Measurements from ENCODE around the gene CYP4A22. TPM values are rescaled to one million over a fixed set of nuclear protein-coding genes. Genes with fewer than 3 reads are reported as not detected.
"Not testable (repeated sequence)": the region's sequence is repeated elsewhere in the genome, so short reads cannot be mapped to it uniquely, and the experiment has no call there.

The CYP4A22 gene
- total and polyA plus RNA-seq, 4 experiments from 2014 or later: not detected

GRCh38 chr1:47157957-47158356 lies 20.7 kb downstream of the CYP4A22 start:
- Mint-ChIP-seq H3K9me3 (peaks cover 4 to 31% (median 14%) of the 10 kb centered on the region in 8 donors), H3K27me3 (peaks cover 22 to 27% of the 10 kb centered on the region in 2 donors)
- H3K27ac Mint-ChIP-seq; intact Hi-C loops (cut with micrococcal nuclease); H3K27ac ChIP-seq (ENCODE audit: low read depth, low read length); H3K27me3 ChIP-seq (ENCODE audit: insufficient read depth, low read length); H3K9me3 ChIP-seq (ENCODE audit: control insufficient read depth in 1 of 2, low read length in 2 of 2); H3K4me1 ChIP-seq (ENCODE audit: insufficient read depth, low read length); H3K36me3 Mint-ChIP-seq; POLR2A ChIA-PET (ENCODE audit: partially characterized antibody); CTCF ChIA-PET (ENCODE audit: partially characterized antibody); H3K36me3 ChIP-seq (ENCODE audit: insufficient read depth, low read length); DNase-seq; H3K4me1 Mint-ChIP-seq; H3K4me3 Mint-ChIP-seq; H3K4me3 ChIP-seq (ENCODE audit: low read length in 2 of 2): not testable (repeated sequence)

- Mint-ChIP-seq H3K4me1 (no peaks in the 10 kb centered on the region), H3K4me3 (no peak overlapping the region), H3K9me3 (peaks cover 0 to 12% (median 2%) of the 10 kb centered on the region in 8 donors), H3K36me3 (no peaks in the 10 kb centered on the region), H3K27me3 (peaks cover 19 to 21% of the 10 kb centered on the region in 2 donors), H3K27ac (no peak overlapping the region)
- no peak overlapping the region for H3K4me3 ChIP-seq (ENCODE audit: low read length in 2 of 2)
- intact Hi-C loops (cut with micrococcal nuclease): no loop called here
- no peak for DNase-seq
- no peaks in the 10 kb centered on the region for H3K36me3 ChIP-seq (ENCODE audit: insufficient read depth, low read length)
- no peaks in the 10 kb centered on the region for H3K4me1 ChIP-seq (ENCODE audit: insufficient read depth, low read length)
- H3K9me3 ChIP-seq (ENCODE audit: control insufficient read depth in 1 of 2, low read length in 2 of 2): no peaks in the 10 kb centered on the region
- H3K27me3 ChIP-seq (ENCODE audit: insufficient read depth, low read length): peaks cover 4% of the 10 kb centered on the region
- CTCF ChIA-PET (ENCODE audit: partially characterized antibody): no interaction called here
- POLR2A ChIA-PET (ENCODE audit: partially characterized antibody): no interaction called here
- no peak overlapping the region for H3K27ac ChIP-seq (ENCODE audit: low read depth, low read length)
Observed at GRCh38 chr1:47160716-47161115, 23.5 kb downstream of the CYP4A22 start.

- H3K27ac ChIP-seq (ENCODE audit: low read depth, low read length): no peak overlapping the region
- no peaks in the 10 kb centered on the region for H3K36me3 ChIP-seq (ENCODE audit: insufficient read depth, low read length)
- Mint-ChIP-seq H3K4me1 (no peaks in the 10 kb centered on the region), H3K27me3 (peaks cover 16 to 17% of the 10 kb centered on the region in 2 donors), H3K4me3 (no peak overlapping the region), H3K36me3 (no peaks in the 10 kb centered on the region), H3K9me3 (peaks cover 0 to 6% (median 1%) of the 10 kb centered on the region in 8 donors), H3K27ac (no peak overlapping the region)
- ChIA-PET POLR2A (ENCODE audit: partially characterized antibody) (no interaction called here), CTCF (ENCODE audit: partially characterized antibody) (no interaction called here)
- H3K4me3 ChIP-seq (ENCODE audit: low read length in 2 of 2): no peak overlapping the region
- no peaks in the 10 kb centered on the region for H3K4me1 ChIP-seq (ENCODE audit: insufficient read depth, low read length)
- no peak for DNase-seq
- intact Hi-C loops (cut with micrococcal nuclease): no loop called here
- peaks cover 4% of the 10 kb centered on the region for H3K27me3 ChIP-seq (ENCODE audit: insufficient read depth, low read length)
- H3K9me3 ChIP-seq (ENCODE audit: control insufficient read depth in 1 of 2, low read length in 2 of 2): no peaks in the 10 kb centered on the region
Observed at GRCh38 chr1:47161298-47162040, 24.2 kb downstream of the CYP4A22 start.

- H3K27ac ChIP-seq (ENCODE audit: low read depth, low read length): no peak overlapping the region
- POLR2A ChIA-PET (ENCODE audit: partially characterized antibody): no interaction called here
- H3K9me3 ChIP-seq (ENCODE audit: control insufficient read depth in 1 of 2, low read length in 2 of 2): no peaks in the 10 kb centered on the region
- no peaks in the 10 kb centered on the region for H3K36me3 ChIP-seq (ENCODE audit: insufficient read depth, low read length)
- no peak for DNase-seq
- H3K4me1 ChIP-seq (ENCODE audit: insufficient read depth, low read length): no peaks in the 10 kb centered on the region
- Mint-ChIP-seq H3K27ac (no peak overlapping the region), H3K27me3 (peaks cover 27% of the 10 kb centered on the region in 2 donors), H3K36me3 (no peaks in the 10 kb centered on the region), H3K4me1 (no peaks in the 10 kb centered on the region), H3K9me3 (peaks cover 0 to 4% (median 0%) of the 10 kb centered on the region in 8 donors), H3K4me3 (no peak overlapping the region)
- intact Hi-C loops (cut with micrococcal nuclease): no loop called here
- H3K4me3 ChIP-seq (ENCODE audit: low read length in 2 of 2): no peak overlapping the region
- CTCF ChIA-PET (ENCODE audit: partially characterized antibody): no interaction called here
- peaks cover 4% of the 10 kb centered on the region for H3K27me3 ChIP-seq (ENCODE audit: insufficient read depth, low read length)
Observed at GRCh38 chr1:47164552-47164951, 27.3 kb downstream of the CYP4A22 start.

- intact Hi-C loops (cut with micrococcal nuclease): no loop called here
- CTCF ChIA-PET (ENCODE audit: partially characterized antibody): interaction anchor here (0.6 to 12.3 kb wide), 2 partner anchors 10 to 19 kb away, joined by 3 to 169 read pairs; partner anchors contain the start of gene PDZK1IP1
- DNase-seq: no peak
- Mint-ChIP-seq H3K27ac (no peak overlapping the region), H3K4me3 (no peak overlapping the region), H3K9me3 (peaks cover 0 to 12% (median 4%) of the 10 kb centered on the region in 8 donors), H3K4me1 (peaks cover 4 to 6% (median 5%) of the 10 kb centered on the region in 4 donors), H3K36me3 (no peaks in the 10 kb centered on the region), H3K27me3 (peaks cover 16 to 35% of the 10 kb centered on the region in 2 donors)
- no peaks in the 10 kb centered on the region for H3K36me3 ChIP-seq (ENCODE audit: insufficient read depth, low read length)
- H3K9me3 ChIP-seq (ENCODE audit: control insufficient read depth in 1 of 2, low read length in 2 of 2): no peaks in the 10 kb centered on the region
- no peak overlapping the region for H3K27ac ChIP-seq (ENCODE audit: low read depth, low read length)
- H3K4me1 ChIP-seq (ENCODE audit: insufficient read depth, low read length): no peaks in the 10 kb centered on the region
- peaks cover 4% of the 10 kb centered on the region for H3K27me3 ChIP-seq (ENCODE audit: insufficient read depth, low read length)
- H3K4me3 ChIP-seq (ENCODE audit: low read length in 2 of 2): no peak overlapping the region
- POLR2A ChIA-PET (ENCODE audit: partially characterized antibody): no interaction called here
Observed at GRCh38 chr1:47172782-47173181, 35.5 kb downstream of the CYP4A22 start.

- ChIA-PET POLR2A (ENCODE audit: partially characterized antibody) (no interaction called here), CTCF (ENCODE audit: partially characterized antibody) (interaction anchor here (1.0 to 12.3 kb wide), 7 partner anchors 8 to 553 kb away, joined by 3 to 169 read pairs (median 4); partner anchors contain the start of gene PDZK1IP1)
- intact Hi-C loops (cut with micrococcal nuclease): loop anchor here (5.0 kb wide), 1 partner anchor 538 kb away; no protein-coding TSS in a partner anchor
Observed at GRCh38 chr1:47174656-47175020, 37.4 kb downstream of the CYP4A22 start.

GRCh38 chr1:47175227-47175934 lies 38.1 kb downstream of the CYP4A22 start:
- Mint-ChIP-seq H3K9me3 (peaks cover 0 to 12% (median 3%) of the 10 kb centered on the region in 8 donors), H3K36me3 (no peaks in the 10 kb centered on the region), H3K27me3 (peaks cover 11 to 36% of the 10 kb centered on the region in 2 donors), H3K4me1 (peaks cover 9 to 17% (median 13%) of the 10 kb centered on the region in 4 donors), H3K4me3 (peak overlapping the region in 1 of 8 donors; percentile 49), H3K27ac (peak overlapping the region in 1 of 7 donors; percentile 48)
- no peak overlapping the region for H3K4me3 ChIP-seq (ENCODE audit: low read length in 2 of 2)
- intact Hi-C loops (cut with micrococcal nuclease): loop anchor here (5.0 kb wide), 1 partner anchor 537 kb away; no protein-coding TSS in a partner anchor
- H3K9me3 ChIP-seq (ENCODE audit: control insufficient read depth in 1 of 2, low read length in 2 of 2): no peaks in the 10 kb centered on the region
- ChIA-PET CTCF (ENCODE audit: partially characterized antibody) (interaction anchor here (0.7 to 12.3 kb wide), 8 partner anchors 9 to 553 kb away, joined by 3 to 169 read pairs (median 4); partner anchors contain the start of gene PDZK1IP1), POLR2A (ENCODE audit: partially characterized antibody) (no interaction called here)
- H3K27ac ChIP-seq (ENCODE audit: low read depth, low read length): no peak overlapping the region
- DNase-seq: peak; percentile 21 to 51 (median 36)
- no peaks in the 10 kb centered on the region for H3K36me3 ChIP-seq (ENCODE audit: insufficient read depth, low read length)
- H3K4me1 ChIP-seq (ENCODE audit: insufficient read depth, low read length): peaks cover 7% of the 10 kb centered on the region
- H3K27me3 ChIP-seq (ENCODE audit: insufficient read depth, low read length): peaks cover 10% of the 10 kb centered on the region

More at GRCh38 chr1:47174656-47175020, 37.4 kb downstream of the CYP4A22 start:
- Mint-ChIP-seq H3K9me3 (peaks cover 0 to 12% (median 3%) of the 10 kb centered on the region in 8 donors), H3K36me3 (no peaks in the 10 kb centered on the region), H3K4me3 (no peak overlapping the region), H3K4me1 (peaks cover 9 to 15% (median 12%) of the 10 kb centered on the region in 4 donors), H3K27me3 (peaks cover 11 to 31% of the 10 kb centered on the region in 2 donors), H3K27ac (no peak overlapping the region)
- Histone ChIP-seq H3K4me1 (ENCODE audit: insufficient read depth, low read length) (peaks cover 6% of the 10 kb centered on the region), H3K27ac (ENCODE audit: low read depth, low read length) (no peak overlapping the region), H3K27me3 (ENCODE audit: insufficient read depth, low read length) (peaks cover 6% of the 10 kb centered on the region), H3K36me3 (ENCODE audit: insufficient read depth, low read length) (no peaks in the 10 kb centered on the region), H3K9me3 (ENCODE audit: control insufficient read depth in 1 of 2, low read length in 2 of 2) (no peaks in the 10 kb centered on the region), H3K4me3 (ENCODE audit: low read length in 2 of 2) (no peak overlapping the region)
- no peak for DNase-seq

All from CD4-positive, alpha-beta memory T cell (primary cell).